Stimulated activated naive CD8-positive, alpha-beta T cell treated with anti-CD3 and anti-CD28 coated beads, Interleukin-15, amount 100 ng/mL, for 72 hours (primary cell): Measurements from ENCODE around the gene PIGN.

ENCODE experiments used
- ATAC-seq: fragments of 150-1000 bp; cut with Tn5 transposase; 2 replicates; pipeline ENCODE4 v1.10.0; 2021; ENCODE audit warnings: mild to moderate bottlenecking, moderate library complexity
- DNase-seq, 2 donors: peaks; one replicate each; pipeline ENCODE4 v3.0.0; 2021 to 2022
- H3K27ac Mint-ChIP-seq, 2 donors: one replicate each; pipeline ENCODE4 v1.8.0; 2022; ENCODE audit warnings: mild to moderate bottlenecking in 2 of 2, mixed read lengths in 2 of 2, moderate library complexity in 2 of 2
- H3K27me3 Mint-ChIP-seq: one replicate; pipeline ENCODE4 v1.8.0; 2022; ENCODE audit warnings: mixed read lengths
- H3K4me1 Mint-ChIP-seq: one replicate; pipeline ENCODE4 v1.8.0; 2022; ENCODE audit warnings: mild to moderate bottlenecking, mixed read lengths
- H3K4me3 Mint-ChIP-seq, 2 donors: one replicate each; pipeline ENCODE4 v1.8.0; 2022; ENCODE audit warnings: mild to moderate bottlenecking in 2 of 2, mixed read lengths in 2 of 2, moderate library complexity in 1 of 2
- H3K9me3 Mint-ChIP-seq, 2 donors: one replicate each; pipeline ENCODE4 v1.8.0; 2022; ENCODE audit warnings: mixed read lengths in 2 of 2

The PIGN gene

GRCh38 chr18:61992923-61993322 is 193.9 kb downstream of the PIGN start:
- no peak overlapping the region for H3K27ac Mint-ChIP-seq
- peaks cover 9% of the 10 kb centered on the region for H3K4me1 Mint-ChIP-seq
- no peak for DNase-seq
- no peak overlapping the region for H3K4me3 Mint-ChIP-seq
- H3K9me3 Mint-ChIP-seq: no peaks in the 10 kb centered on the region
- ATAC-seq: no peak
- peaks cover 2% of the 10 kb centered on the region for H3K27me3 Mint-ChIP-seq

GRCh38 chr18:61992285-61992684 is 194.6 kb downstream of the PIGN start:
- DNase-seq: no peak
- peak; percentile 49 for ATAC-seq
- Mint-ChIP-seq H3K27me3 (no peaks in the 10 kb centered on the region), H3K4me1 (peaks cover 9% of the 10 kb centered on the region), H3K9me3 (no peaks in the 10 kb centered on the region), H3K4me3 (no peak overlapping the region), H3K27ac (no peak overlapping the region)

- peaks cover 9% of the 10 kb centered on the region for H3K4me1 Mint-ChIP-seq
- no peak overlapping the region for H3K27ac Mint-ChIP-seq
- H3K4me3 Mint-ChIP-seq: no peak overlapping the region
- no peak for DNase-seq
- H3K9me3 Mint-ChIP-seq: no peaks in the 10 kb centered on the region
- no peaks in the 10 kb centered on the region for H3K27me3 Mint-ChIP-seq
- no peak for ATAC-seq
Observed at GRCh38 chr18:61991836-61992235, 195.0 kb downstream of the PIGN start.

- peaks cover 9% of the 10 kb centered on the region for H3K4me1 Mint-ChIP-seq
- DNase-seq: no peak
- H3K27ac Mint-ChIP-seq: no peak overlapping the region
- no peaks in the 10 kb centered on the region for H3K27me3 Mint-ChIP-seq
- no peaks in the 10 kb centered on the region for H3K9me3 Mint-ChIP-seq
- no peak overlapping the region for H3K4me3 Mint-ChIP-seq
- no peak for ATAC-seq
Observed at GRCh38 chr18:61991201-61991600, 195.7 kb downstream of the PIGN start.
